Measurements from ENCODE around the gene NKD1. TPM values are rescaled to one million over a fixed set of nuclear protein-coding genes. Genes with fewer than 3 reads are reported as not detected.

Gene NKD1
- total and polyA plus RNA-seq, 2 of the 8 experiments (the other 6 are each of a cell fraction or from before 2014, with no cell fraction given): 0.70 to 4.5 TPM

- TF ChIP-seq KDM1A (IDR thresholded peaks at IDR 0.05; ENCODE audit: borderline replicate concordance, low read length): no peak
- no peak for TF ChIP-seq TCF12 (IDR thresholded peaks at IDR 0.05; ENCODE audit: low read depth, low read length)
- TF ChIP-seq EGR1 (IDR thresholded peaks at IDR 0.05; ENCODE audit: borderline replicate concordance, low read depth, low read length): no peak
- no peak for TF ChIP-seq MAX (IDR thresholded peaks at IDR 0.05)
- no peak for TF ChIP-seq SIN3A (conservative IDR thresholded peaks at IDR 0.05 in 1 of 2, IDR thresholded peaks at IDR 0.05 in 1 of 2; ENCODE audit: low read depth in 1 of 2, low read length in 2 of 2)
- Histone ChIP-seq H3K23ac (ENCODE audit: insufficient read length) (no peak overlapping the region), H2AK5ac (ENCODE audit: low read depth, low read length) (no peak overlapping the region), H4K5ac (ENCODE audit: insufficient read length, low read depth, low read length) (no peak overlapping the region), H4K20me1 (replicated peaks in 1 of 2; ENCODE audit: control insufficient read depth in 1 of 2, insufficient read depth in 2 of 2, low read length in 2 of 2) (no peaks in the 10 kb centered on the region), H3K18ac (ENCODE audit: extremely low read depth, low read length) (no peak overlapping the region), H3K4me2 (ENCODE audit: insufficient read depth in 1 of 2, low read depth in 2 of 2, low read length in 2 of 2) (no peak overlapping the region), H3K23me2 (ENCODE audit: low read depth, low read length) (no peaks in the 10 kb centered on the region), H3K36me3 (ENCODE audit: control insufficient read depth in 2 of 4, insufficient read depth in 4 of 4, low read length in 3 of 4) (no peaks in the 10 kb centered on the region), H2BK12ac (ENCODE audit: low read depth, low read length) (no peak overlapping the region; the same call in 1 of the 2 replicates), H4K91ac (replicated peaks; ENCODE audit: insufficient read length, low read length) (no peak overlapping the region), H3K79me1 (ENCODE audit: low read depth, low read length) (no peaks in the 10 kb centered on the region), H3K79me2 (ENCODE audit: control insufficient read depth in 1 of 2, insufficient read depth in 2 of 2, low read length in 2 of 2) (no peaks in the 10 kb centered on the region), H3K9me3 (ENCODE audit: insufficient read depth in 2 of 2, low read depth in 1 of 2, low read length in 1 of 2) (no peaks in the 10 kb centered on the region), H3K4me3 (ENCODE audit: extremely low read depth in 1 of 4, insufficient read depth in 2 of 4, low read depth in 3 of 4, low read length in 4 of 4) (no peak overlapping the region), H2BK20ac (ENCODE audit: low read length) (no peak overlapping the region; the same call in 1 of the 2 replicates), H2BK120ac (replicated peaks; ENCODE audit: low read depth, low read length) (no peak overlapping the region), H4K8ac (ENCODE audit: extremely low read depth, insufficient read depth, low read length) (no peak overlapping the region), H3K4me1 (replicated peaks in 1 of 4; ENCODE audit: control insufficient read depth in 3 of 4, insufficient read depth in 4 of 4, low read length in 3 of 4) (peaks cover 0 to 6% (median 1%) of the 10 kb centered on the region in 4 experiments; a peak in 5 of 7 replicates), H3K9ac (replicated peaks in 1 of 4; ENCODE audit: extremely low read depth in 1 of 4, low read depth in 3 of 4, low read length in 3 of 4) (no peak overlapping the region), H2BK15ac (ENCODE audit: low read length) (no peak overlapping the region), H3K56ac (replicated peaks; ENCODE audit: insufficient read length, low read depth, low read length) (no peak overlapping the region), H3K14ac (ENCODE audit: insufficient read length) (no peak overlapping the region), H3K27me3 (replicated peaks in 1 of 4; ENCODE audit: control insufficient read depth in 3 of 4, extremely low read depth in 1 of 4, insufficient read depth in 3 of 4, low read length in 3 of 4) (no peaks in the 10 kb centered on the region), H2AFZ (ENCODE audit: low read length) (no peak overlapping the region), H3K4ac (replicated peaks; ENCODE audit: insufficient read length, low read depth, low read length) (no peak overlapping the region), H2BK5ac (ENCODE audit: low read depth, low read length) (no peak overlapping the region), H3K27ac (ENCODE audit: low read depth, low read length) (no peak overlapping the region)
- 79% methylated on average over 3 of the region's 3 CpGs; no CpG with 5 or more reads in 1 of the 2 experiments for WGBS, 2 experiments (ENCODE audit: extremely low coverage in 1 of 2, insufficient coverage in 1 of 2, insufficient read length in 1 of 2, insufficient replicate concordance in 2 of 2, low coverage in 1 of 2, low lambda C conversion rate in 2 of 2, missing lambda C conversion rate in 1 of 2)
- no peak for DNase-seq (ENCODE audit: low read depth in 1 of 2, low spot score in 2 of 2)
- ChIA-PET CTCF (ENCODE audit: partially characterized antibody) (interaction anchor here (0.9 to 3.7 kb wide), 9 partner anchors 34 to 299 kb away, joined by 3 to 23 read pairs (median 3); no protein-coding TSS in a partner anchor), POLR2A (ENCODE audit: partially characterized antibody) (no interaction called here)
- FAIRE-seq: no peak
Observed at GRCh38 chr16:50507397-50507796, 40.8 kb upstream of the NKD1 start.

Data from H1 (cell line).